CD4-positive, CD25-positive, alpha-beta regulatory T cell (primary cell): ENCODE data around the gene CSPG4. TPM values are rescaled to one million over a fixed set of nuclear protein-coding genes. Genes with fewer than 3 reads are reported as not detected.

Source experiments
- ATAC-seq, 2 donors: fragments of 150-1000 bp; cut with Tn5 transposase; one replicate each; pipeline ENCODE4 v1.10.0; 2021; ENCODE audit warnings: low read depth in 2 of 2, moderate number of reproducible peaks in 2 of 2, moderate library complexity in 1 of 2
- DNase-seq, 3 donors: peaks; one replicate each; pipeline versions ENCODE4 v3.0.0 to v3.0.0-alpha.2; 2012 to 2022; ENCODE audit warnings: mixed read lengths in 1 of 3
- H3K27ac ChIP-seq: one replicate; pipeline ENCODE4 v1.7.0; 2013; ENCODE audit warnings: mild to moderate bottlenecking, low read length; ENCODE audit not compliant: insufficient read depth, poor library complexity, severe bottlenecking
- H3K27me3 ChIP-seq: one replicate; pipeline ENCODE4 v1.7.0; 2013; ENCODE audit warnings: low read length; ENCODE audit not compliant: control insufficient read depth, insufficient read depth
- H3K36me3 ChIP-seq: one replicate; pipeline ENCODE4 v1.7.0; 2013; ENCODE audit warnings: mild to moderate bottlenecking, low read length, moderate library complexity; ENCODE audit not compliant: control insufficient read depth, insufficient read depth
- H3K4me1 ChIP-seq: 2 replicates; pipeline ENCODE4 v1.7.0; 2013; ENCODE audit warnings: mild to moderate bottlenecking, low read length; ENCODE audit not compliant: insufficient read depth, control insufficient read depth, poor library complexity, severe bottlenecking
- H3K4me3 ChIP-seq: one replicate; pipeline ENCODE4 v1.7.0; 2013; ENCODE audit warnings: low read depth, mild to moderate bottlenecking, low read length, moderate library complexity
- H3K9me3 ChIP-seq, 2 experiments: 1 replicate in 1 of 2; 2 replicates in 1 of 2; pipeline ENCODE4 v1.7.0; 2013; ENCODE audit warnings: low read length in 2 of 2, mild to moderate bottlenecking in 1 of 2, moderate library complexity in 1 of 2; ENCODE audit not compliant: control insufficient read depth in 2 of 2
- H3K27ac Mint-ChIP-seq, 3 donors: one replicate each; pipeline ENCODE4 v1.8.0; 2020 to 2022; ENCODE audit warnings: mild to moderate bottlenecking in 3 of 3, mixed read lengths in 3 of 3, moderate library complexity in 2 of 3
- H3K27me3 Mint-ChIP-seq: one replicate; pipeline ENCODE4 v1.8.0; 2022; ENCODE audit warnings: mild to moderate bottlenecking, mixed read lengths
- H3K36me3 Mint-ChIP-seq: one replicate; pipeline ENCODE4 v1.8.0; 2020; ENCODE audit warnings: mixed read lengths
- H3K4me1 Mint-ChIP-seq, 4 donors: one replicate each; pipeline ENCODE4 v1.8.0; 2020 to 2022; ENCODE audit warnings: mixed read lengths in 4 of 4, mild to moderate bottlenecking in 1 of 4
- H3K4me3 Mint-ChIP-seq, 4 donors: one replicate each; pipeline ENCODE4 v1.8.0; 2020 to 2022; ENCODE audit warnings: mild to moderate bottlenecking in 4 of 4, mixed read lengths in 4 of 4, moderate library complexity in 3 of 4
- H3K9me3 Mint-ChIP-seq, 7 donors: one replicate each; pipeline ENCODE4 v1.8.0; 2020 to 2022; ENCODE audit warnings: mixed read lengths in 7 of 7, mild to moderate bottlenecking in 3 of 7, moderate library complexity in 2 of 7
- polyA plus RNA-seq, 4 donors: library from polyadenylated mRNA; unstranded; fragments of 300-500 nt; fragmentation: Illumina TruSeq; gene quantifications; one replicate each; pipeline ENCODE4 v1.2.3, GENCODE V29; 2021
- total RNA-seq: library from RNA; stranded (reverse); gene quantifications from one replicate; pipeline ENCODE4 v1.2.3, GENCODE V29; 2022

The CSPG4 gene
- total and polyA plus RNA-seq, 5 donors from 2014 or later: not detected

DNA sequence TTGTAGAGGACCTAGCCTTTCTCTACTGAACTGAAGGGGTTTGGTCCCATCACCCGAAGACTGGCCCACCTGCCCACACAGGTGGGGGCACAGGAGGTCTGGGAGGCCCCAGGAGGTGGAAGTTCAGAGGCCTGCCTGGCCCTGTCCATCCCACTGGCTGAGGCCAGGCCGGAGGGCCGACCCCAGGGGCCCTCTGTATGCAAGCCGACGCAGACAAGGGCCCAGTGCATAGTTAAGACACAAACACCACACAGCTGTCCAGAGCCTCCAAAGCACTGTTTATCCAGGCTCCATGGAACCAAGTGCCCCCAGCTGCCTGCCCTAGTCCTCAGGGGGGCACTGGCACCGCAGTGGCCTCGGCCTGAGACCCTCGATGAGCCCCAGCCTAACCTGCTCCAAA is 38.3 kb downstream of the CSPG4 start:
- H3K9me3 ChIP-seq: no peaks in the 10 kb centered on the region
- no peak overlapping the region for H3K27ac ChIP-seq
- H3K27me3 Mint-ChIP-seq: peaks cover 8% of the 10 kb centered on the region
- no peaks in the 10 kb centered on the region for H3K27me3 ChIP-seq
- no peaks in the 10 kb centered on the region for H3K36me3 Mint-ChIP-seq
- H3K9me3 Mint-ChIP-seq: peaks cover 0 to 1% (median 0%) of the 10 kb centered on the region in 7 donors
- DNase-seq: no peak
- no peak overlapping the region for H3K4me3 Mint-ChIP-seq
- H3K36me3 ChIP-seq: no peaks in the 10 kb centered on the region
- H3K4me3 ChIP-seq: no peak overlapping the region
- H3K27ac Mint-ChIP-seq: peak overlapping the region in 1 of 3 donors; percentile 26
- H3K4me1 Mint-ChIP-seq: no peaks in the 10 kb centered on the region
- no peak for ATAC-seq
- H3K4me1 ChIP-seq: no peaks in the 10 kb centered on the region

DNA sequence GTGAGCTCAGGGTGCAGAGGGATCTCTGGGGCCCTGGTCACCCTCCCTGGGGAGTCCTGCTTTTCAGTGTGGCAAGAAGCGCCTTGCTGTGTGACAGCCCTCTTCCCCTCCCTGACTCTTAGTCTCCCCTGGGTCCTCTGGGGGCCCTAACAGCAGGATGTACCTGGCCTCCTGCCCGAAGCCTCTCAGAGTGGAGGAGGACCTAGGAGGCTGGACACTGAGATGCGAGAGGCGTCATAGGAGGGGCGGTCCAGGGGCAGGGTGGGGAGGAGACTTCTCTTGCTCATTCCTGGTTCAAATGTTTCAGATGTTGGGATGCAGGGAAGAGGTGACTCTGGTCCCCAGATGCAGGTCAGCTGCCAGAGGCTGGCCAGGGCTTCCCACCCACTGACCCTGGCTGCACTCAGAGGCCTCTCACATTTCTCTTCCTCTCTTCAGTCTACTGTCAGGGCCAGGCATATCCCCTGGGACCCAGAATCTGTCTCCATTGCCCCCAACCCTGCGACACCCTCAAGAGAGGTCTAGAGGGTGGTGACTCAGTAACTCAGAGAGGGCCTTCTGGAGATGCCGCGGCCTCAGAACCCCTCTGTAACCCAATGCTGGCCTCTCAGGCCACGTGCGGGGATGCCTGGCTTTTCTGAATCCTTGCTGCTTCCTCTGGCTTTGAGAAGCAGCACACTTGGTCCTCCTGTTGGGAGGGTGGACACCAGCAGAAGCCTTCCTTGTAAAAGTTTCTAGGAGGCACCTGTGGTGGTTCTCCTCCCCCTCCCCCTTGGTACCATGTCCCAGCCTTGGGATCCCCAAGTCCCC is 39.0 kb downstream of the CSPG4 start:
- H3K4me1 Mint-ChIP-seq: no peaks in the 10 kb centered on the region
- H3K36me3 Mint-ChIP-seq: no peaks in the 10 kb centered on the region
- H3K27me3 ChIP-seq: no peaks in the 10 kb centered on the region
- H3K9me3 Mint-ChIP-seq: peaks cover 0 to 1% (median 0%) of the 10 kb centered on the region in 7 donors
- no peak for ATAC-seq
- H3K27me3 Mint-ChIP-seq: peaks cover 2% of the 10 kb centered on the region
- H3K9me3 ChIP-seq: no peaks in the 10 kb centered on the region
- no peak overlapping the region for H3K4me3 ChIP-seq
- H3K27ac Mint-ChIP-seq: peak overlapping the region in 1 of 3 donors; percentile 25
- H3K4me3 Mint-ChIP-seq: no peak overlapping the region
- H3K36me3 ChIP-seq: no peaks in the 10 kb centered on the region
- H3K4me1 ChIP-seq: no peaks in the 10 kb centered on the region
- no peak for DNase-seq
- H3K27ac ChIP-seq: no peak overlapping the region

DNA sequence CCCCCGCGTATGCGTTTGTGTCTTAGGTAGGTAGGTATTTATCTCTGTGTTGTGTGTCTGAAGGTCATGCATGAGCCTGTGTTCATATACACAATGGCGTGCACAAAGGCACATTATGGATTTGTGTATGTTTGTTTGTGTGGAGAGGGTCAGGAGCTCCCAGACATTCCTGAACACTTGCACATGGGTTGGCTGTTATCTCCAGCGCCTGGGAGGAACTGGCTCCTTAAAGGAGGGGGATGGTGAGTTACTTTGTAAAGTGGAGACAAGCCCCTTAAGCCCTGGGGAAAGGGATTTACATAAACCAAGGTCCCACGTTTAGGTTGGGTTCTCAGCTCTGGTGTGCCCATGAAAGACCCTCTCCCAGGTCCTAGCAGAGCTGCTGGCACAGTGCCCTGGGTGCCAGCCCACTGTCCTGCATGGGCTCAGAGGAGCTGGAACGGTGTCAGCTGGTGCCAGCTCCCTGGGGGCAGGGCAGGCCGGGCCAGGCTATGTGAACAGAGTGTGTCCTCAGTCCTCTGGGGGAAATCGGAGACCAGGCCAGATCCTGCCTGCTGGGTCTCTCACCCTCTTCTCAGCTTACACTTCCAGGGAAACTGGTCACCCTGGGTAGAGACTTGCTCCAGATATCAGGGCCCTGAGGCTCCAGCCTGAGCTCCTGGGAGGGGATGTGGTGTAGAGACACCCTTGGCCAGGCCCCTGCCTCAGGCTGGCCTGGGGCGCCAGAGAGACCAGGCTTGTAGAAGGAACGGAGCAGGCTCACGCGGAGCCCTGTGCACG is 39.8 kb downstream of the CSPG4 start:
- H3K9me3 Mint-ChIP-seq: no peaks in the 10 kb centered on the region
- no peaks in the 10 kb centered on the region for H3K4me1 Mint-ChIP-seq
- no peaks in the 10 kb centered on the region for H3K27me3 Mint-ChIP-seq
- H3K9me3 ChIP-seq: no peaks in the 10 kb centered on the region
- no peak overlapping the region for H3K4me3 ChIP-seq
- H3K27ac ChIP-seq: no peak overlapping the region
- H3K27ac Mint-ChIP-seq: no peak overlapping the region
- H3K36me3 ChIP-seq: no peaks in the 10 kb centered on the region
- H3K4me3 Mint-ChIP-seq: no peak overlapping the region
- H3K36me3 Mint-ChIP-seq: no peaks in the 10 kb centered on the region
- no peak for DNase-seq
- no peaks in the 10 kb centered on the region for H3K27me3 ChIP-seq
- no peak for ATAC-seq
- no peaks in the 10 kb centered on the region for H3K4me1 ChIP-seq

DNA sequence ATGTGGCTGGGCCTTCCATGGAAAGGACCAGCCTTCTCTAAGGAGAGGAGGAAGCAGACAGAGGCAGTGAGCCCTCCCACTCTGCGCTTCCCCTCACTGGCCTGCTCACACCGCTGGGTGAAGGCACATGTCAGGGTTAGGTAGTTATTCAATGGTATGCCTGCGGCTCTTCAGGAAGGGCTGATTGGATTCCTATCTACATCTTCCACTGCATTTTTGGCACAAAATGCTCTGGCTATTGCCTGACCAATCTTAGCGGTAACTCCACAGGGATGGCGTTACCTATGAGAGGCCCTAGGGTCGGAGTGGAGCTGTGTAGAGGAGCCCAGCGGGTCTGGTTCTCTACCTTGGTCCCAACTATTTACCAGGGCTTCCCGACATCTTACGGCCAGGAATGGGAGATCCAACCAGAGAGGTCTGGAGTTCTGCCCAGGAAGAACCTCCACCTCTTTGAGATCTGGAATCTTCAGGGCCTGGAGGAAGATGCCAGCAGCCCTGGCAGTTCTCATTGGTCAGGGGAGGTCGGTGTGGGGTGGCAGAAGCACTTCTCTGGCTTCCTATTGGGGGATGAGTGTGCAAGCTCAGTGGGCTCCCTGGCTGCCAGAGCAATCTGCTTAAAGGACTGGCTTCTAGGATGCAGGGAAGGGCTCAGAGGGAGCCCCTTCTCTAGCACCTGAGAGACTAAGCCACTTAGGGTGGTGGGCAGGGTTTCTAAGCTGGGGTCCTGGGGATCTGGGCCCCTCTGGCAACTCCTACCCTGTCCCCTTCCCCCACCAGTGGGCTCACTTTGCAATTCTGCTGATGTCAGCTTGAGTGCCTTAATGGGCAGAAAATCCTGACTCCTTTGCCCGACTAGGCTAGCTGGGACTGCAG is 40.7 kb downstream of the CSPG4 start:
- Mint-ChIP-seq H3K27ac (no peak overlapping the region), H3K27me3 (no peaks in the 10 kb centered on the region), H3K9me3 (no peaks in the 10 kb centered on the region), H3K36me3 (no peaks in the 10 kb centered on the region), H3K4me1 (no peaks in the 10 kb centered on the region), H3K4me3 (no peak overlapping the region)
- Histone ChIP-seq H3K36me3 (no peaks in the 10 kb centered on the region), H3K27ac (no peak overlapping the region), H3K4me3 (no peak overlapping the region), H3K4me1 (no peaks in the 10 kb centered on the region), H3K9me3 (no peaks in the 10 kb centered on the region), H3K27me3 (no peaks in the 10 kb centered on the region)
- ATAC-seq: no peak
- DNase-seq: no peak

DNA sequence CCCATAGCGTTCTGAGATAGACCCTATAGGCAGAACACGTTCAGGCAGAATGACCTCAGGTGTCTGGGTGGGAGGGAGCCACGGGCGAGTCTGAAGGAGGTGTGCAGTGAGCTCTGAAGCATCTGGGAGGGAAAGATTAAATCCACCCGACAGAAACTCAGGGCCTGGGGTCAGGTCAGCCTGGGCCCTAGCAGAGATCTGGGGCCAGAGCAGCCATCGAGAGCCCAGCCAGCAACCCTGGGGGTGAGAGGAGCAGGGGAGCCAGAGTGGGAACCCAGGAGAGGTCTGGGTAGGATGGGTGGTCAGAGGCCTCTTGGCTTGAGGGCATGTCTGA is 42.8 kb downstream of the CSPG4 start:
- H3K4me3 ChIP-seq: no peak overlapping the region
- no peaks in the 10 kb centered on the region for H3K36me3 ChIP-seq
- H3K27me3 ChIP-seq: no peaks in the 10 kb centered on the region
- H3K9me3 ChIP-seq: no peaks in the 10 kb centered on the region
- no peak for ATAC-seq
- no peak overlapping the region for H3K27ac Mint-ChIP-seq
- no peaks in the 10 kb centered on the region for H3K4me1 ChIP-seq
- no peaks in the 10 kb centered on the region for H3K4me1 Mint-ChIP-seq
- no peak overlapping the region for H3K27ac ChIP-seq
- no peak overlapping the region for H3K4me3 Mint-ChIP-seq
- H3K9me3 Mint-ChIP-seq: no peaks in the 10 kb centered on the region
- no peaks in the 10 kb centered on the region for H3K27me3 Mint-ChIP-seq
- DNase-seq: no peak
- no peaks in the 10 kb centered on the region for H3K36me3 Mint-ChIP-seq

DNA sequence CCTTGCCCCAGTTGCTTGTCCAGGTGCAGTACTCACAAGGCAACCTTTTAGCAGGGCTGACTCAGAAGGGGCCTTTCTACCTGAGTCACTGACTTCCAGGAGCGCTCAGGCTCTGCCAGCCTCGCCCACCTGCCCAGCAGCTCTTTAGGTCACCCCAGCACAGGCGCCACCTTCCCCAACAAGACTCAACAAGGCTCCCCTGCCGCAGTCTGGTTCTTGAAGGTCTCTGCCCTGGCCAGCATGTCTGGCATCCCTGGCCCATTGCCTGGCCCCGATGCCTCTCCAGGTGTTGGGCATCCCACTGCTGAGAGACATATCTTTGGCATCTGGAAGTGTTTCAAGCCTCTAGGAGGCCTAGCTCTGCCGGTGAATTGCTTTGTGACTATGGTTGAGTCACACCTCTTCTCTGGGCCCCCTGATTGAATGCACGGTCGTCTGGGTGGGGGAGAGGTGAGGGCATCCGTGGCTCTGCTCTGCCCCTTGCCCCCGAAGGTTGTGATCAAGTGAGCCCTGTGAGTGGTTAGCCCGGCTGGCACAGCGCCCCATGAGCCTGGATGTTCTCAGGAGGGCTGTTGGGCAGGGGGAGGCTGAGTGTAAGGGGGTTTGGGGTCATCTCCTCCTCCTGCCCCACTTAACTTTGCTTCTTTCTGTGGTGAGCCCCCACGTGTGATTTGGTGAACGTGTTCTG is 43.3 kb downstream of the CSPG4 start:
- no peak overlapping the region for H3K4me3 ChIP-seq
- no peaks in the 10 kb centered on the region for H3K4me1 Mint-ChIP-seq
- no peaks in the 10 kb centered on the region for H3K27me3 ChIP-seq
- no peak overlapping the region for H3K27ac ChIP-seq
- H3K27me3 Mint-ChIP-seq: no peaks in the 10 kb centered on the region
- no peaks in the 10 kb centered on the region for H3K4me1 ChIP-seq
- no peak overlapping the region for H3K4me3 Mint-ChIP-seq
- ATAC-seq (no peak), DNase-seq (no peak)
- no peaks in the 10 kb centered on the region for H3K9me3 Mint-ChIP-seq
- H3K27ac Mint-ChIP-seq: no peak overlapping the region
- no peaks in the 10 kb centered on the region for H3K9me3 ChIP-seq
- H3K36me3 Mint-ChIP-seq: no peaks in the 10 kb centered on the region
- H3K36me3 ChIP-seq: no peaks in the 10 kb centered on the region

DNA sequence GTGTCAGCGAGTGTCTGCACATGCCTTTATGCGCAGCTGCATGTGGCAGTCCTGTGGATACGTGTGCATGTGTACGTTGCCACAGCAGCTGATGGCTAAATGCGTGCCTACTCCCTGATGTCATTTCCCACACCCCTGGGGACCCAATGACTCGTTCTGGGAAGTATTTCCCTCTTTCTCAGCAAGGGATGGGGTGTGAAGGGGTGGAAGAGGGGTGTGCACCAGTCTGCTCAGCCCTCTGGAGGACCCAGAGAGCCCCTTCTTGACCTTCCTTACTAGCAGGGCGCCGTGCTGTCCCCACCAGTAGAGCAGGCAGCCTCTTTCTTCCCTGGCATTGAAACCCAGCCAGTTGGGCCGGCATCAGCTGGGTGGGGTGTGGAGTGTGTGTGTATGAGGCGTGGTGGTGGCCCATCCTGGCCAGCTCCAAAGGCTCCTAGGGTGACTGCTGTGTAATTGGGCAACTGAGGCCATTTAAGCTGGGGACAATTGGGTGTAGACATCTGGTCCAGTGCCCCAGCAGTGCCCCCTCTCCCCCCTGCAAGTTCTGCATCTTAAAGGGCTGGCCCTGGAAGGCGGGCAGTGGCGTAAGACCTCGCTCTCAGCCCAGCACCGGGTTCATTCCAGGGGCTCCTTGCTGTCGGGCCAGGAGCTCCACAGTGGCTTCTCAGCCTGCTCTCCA is 45.7 kb downstream of the CSPG4 start:
- Histone ChIP-seq H3K27me3 (no peaks in the 10 kb centered on the region), H3K4me1 (no peaks in the 10 kb centered on the region), H3K27ac (no peak overlapping the region), H3K9me3 (no peaks in the 10 kb centered on the region), H3K36me3 (no peaks in the 10 kb centered on the region), H3K4me3 (no peak overlapping the region)
- no peak for DNase-seq
- no peak overlapping the region for H3K27ac Mint-ChIP-seq
- H3K36me3 Mint-ChIP-seq: no peaks in the 10 kb centered on the region
- H3K9me3 Mint-ChIP-seq: no peaks in the 10 kb centered on the region
- H3K4me3 Mint-ChIP-seq: no peak overlapping the region
- no peak for ATAC-seq
- H3K4me1 Mint-ChIP-seq: no peaks in the 10 kb centered on the region
- H3K27me3 Mint-ChIP-seq: no peaks in the 10 kb centered on the region
